Ectodermal cell (in vitro differentiated cells): ENCODE measurements around the gene CACNG7.
"Not testable (repeated sequence)": the region's sequence is repeated elsewhere in the genome, so short reads cannot be mapped to it uniquely, and the experiment has no call there.

ENCODE experiments used
- H3K27ac ChIP-seq: 2 replicates; pipeline ENCODE4 v1.7.0; 2013; ENCODE audit warnings: mild to moderate bottlenecking, low read depth, low read length; ENCODE audit not compliant: insufficient read depth, poor library complexity, severe bottlenecking
- H3K27me3 ChIP-seq: 2 replicates; pipeline ENCODE4 v1.7.0; 2013; ENCODE audit warnings: mild to moderate bottlenecking, low read length; ENCODE audit not compliant: insufficient read depth, control insufficient read depth, poor library complexity, severe bottlenecking
- H3K36me3 ChIP-seq: one replicate; pipeline ENCODE4 v1.7.0; 2013; ENCODE audit warnings: low read length; ENCODE audit not compliant: control insufficient read depth, insufficient read depth
- H3K4me1 ChIP-seq: one replicate; pipeline ENCODE4 v1.7.0; 2013; ENCODE audit warnings: low read length; ENCODE audit not compliant: control insufficient read depth, insufficient read depth
- H3K4me3 ChIP-seq: 2 replicates; pipeline ENCODE4 v1.7.0; 2013; ENCODE audit warnings: low read depth, low read length, control low read depth; ENCODE audit not compliant: insufficient read depth
- H3K9me3 ChIP-seq: 2 replicates; pipeline ENCODE4 v1.7.0; 2013; ENCODE audit warnings: mild to moderate bottlenecking, low read length, moderate library complexity; ENCODE audit not compliant: control insufficient read depth
- WGBS, 2 experiments: methylation state at CpG; one replicate each; pipeline ENCODE4 v1.1.7; 2013; ENCODE audit warnings: missing lambda C conversion rate in 2 of 2; 5-methylcytosine and 5-hydroxymethylcytosine counted together

The CACNG7 gene

GRCh38 chr19:53917356-53917755, 8.3 kb downstream of the CACNG7 start:
- Histone ChIP-seq H3K4me3 (no peak overlapping the region), H3K27me3 (no peaks in the 10 kb centered on the region), H3K27ac (no peak overlapping the region), H3K36me3 (no peaks in the 10 kb centered on the region), H3K4me1 (no peaks in the 10 kb centered on the region), H3K9me3 (no peaks in the 10 kb centered on the region)
- WGBS, 2 experiments, result 92 to 95% methylated on average over 7 of the region's 7 CpGs

- Histone ChIP-seq H3K27me3 (no peaks in the 10 kb centered on the region), H3K36me3 (no peaks in the 10 kb centered on the region), H3K27ac (no peak overlapping the region), H3K9me3 (no peaks in the 10 kb centered on the region), H3K4me1 (no peaks in the 10 kb centered on the region), H3K4me3 (no peak overlapping the region)
- WGBS, 2 experiments, result 33 to 39% methylated on average over 7 to 8 of the region's 8 CpGs
Observed at GRCh38 chr19:53927739-53928138, 18.7 kb downstream of the CACNG7 start.

- Histone ChIP-seq H3K27ac (no peak overlapping the region), H3K4me1 (no peaks in the 10 kb centered on the region), H3K36me3 (no peaks in the 10 kb centered on the region), H3K4me3 (no peak overlapping the region), H3K9me3 (no peaks in the 10 kb centered on the region), H3K27me3 (no peaks in the 10 kb centered on the region)
- WGBS, 2 experiments, result 45 to 50% methylated on average over 6 to 7 of the region's 7 CpGs
Observed at GRCh38 chr19:53936029-53936428, 27.0 kb downstream of the CACNG7 start.

GRCh38 chr19:53942001-53942786, 33.1 kb downstream of the CACNG7 start:
- H3K27me3 ChIP-seq, result peaks cover 18% of the 10 kb centered on the region
- H3K4me3 ChIP-seq, result peak overlapping the region; percentile 22
- no peak overlapping the region for H3K27ac ChIP-seq
- no peaks in the 10 kb centered on the region for H3K36me3 ChIP-seq
- H3K4me1 ChIP-seq, result peaks cover 4% of the 10 kb centered on the region
- 37 to 40% methylated on average over 55 of the region's 55 CpGs for WGBS, 2 experiments
- H3K9me3 ChIP-seq, result no peaks in the 10 kb centered on the region

GRCh38 chr19:53944416-53944815, 35.3 kb downstream of the CACNG7 start:
- 92 to 96% methylated on average over 4 of the region's 4 CpGs for whole genome bisulfite sequencing, 2 experiments
- Histone ChIP-seq H3K4me1 (peaks cover 4% of the 10 kb centered on the region), H3K9me3 (no peaks in the 10 kb centered on the region), H3K27ac (no peak overlapping the region), H3K27me3 (peaks cover 18% of the 10 kb centered on the region), H3K4me3 (no peak overlapping the region), H3K36me3 (no peaks in the 10 kb centered on the region)

- no peak overlapping the region for H3K27ac ChIP-seq
- 91 to 92% methylated on average over 4 of the region's 4 CpGs for WGBS, 2 experiments
- peaks cover 4% of the 10 kb centered on the region for H3K4me1 ChIP-seq
Observed at GRCh38 chr19:53944933-53945332, 35.9 kb downstream of the CACNG7 start.

GRCh38 chr19:53945441-53945840, 36.4 kb downstream of the CACNG7 start:
- Histone ChIP-seq H3K27me3 (peaks cover 18% of the 10 kb centered on the region), H3K27ac (no peak overlapping the region), H3K9me3 (no peaks in the 10 kb centered on the region), H3K36me3 (no peaks in the 10 kb centered on the region), H3K4me3 (peak overlapping the region; percentile 19), H3K4me1 (peaks cover 4% of the 10 kb centered on the region)
- 40 to 45% methylated on average over 9 of the region's 9 CpGs for WGBS, 2 experiments

More at GRCh38 chr19:53944933-53945332, 35.9 kb downstream of the CACNG7 start:
- Histone ChIP-seq H3K9me3 (no peaks in the 10 kb centered on the region), H3K4me3 (no peak overlapping the region), H3K36me3 (no peaks in the 10 kb centered on the region), H3K27me3 (peaks cover 18% of the 10 kb centered on the region)

- H3K27me3 ChIP-seq, result peaks cover 18% of the 10 kb centered on the region
- no peaks in the 10 kb centered on the region for H3K9me3 ChIP-seq
- peak overlapping the region; percentile 19 for H3K4me3 ChIP-seq
- H3K36me3 ChIP-seq, result no peaks in the 10 kb centered on the region
- 88 to 99% methylated on average over 2 of the region's 2 CpGs for WGBS, 2 experiments
- peaks cover 4% of the 10 kb centered on the region for H3K4me1 ChIP-seq
- H3K27ac ChIP-seq, result no peak overlapping the region
Observed at GRCh38 chr19:53945998-53946397, 36.9 kb downstream of the CACNG7 start.

GRCh38 chr19:53947624-53948023, 38.5 kb downstream of the CACNG7 start:
- WGBS, 2 experiments, result 68 to 72% methylated on average over 4 to 5 of the region's 5 CpGs
- Histone ChIP-seq H3K9me3 (no peaks in the 10 kb centered on the region), H3K27ac (no peak overlapping the region), H3K4me3 (no peak overlapping the region), H3K4me1 (peaks cover 4% of the 10 kb centered on the region), H3K36me3 (no peaks in the 10 kb centered on the region), H3K27me3 (peaks cover 15% of the 10 kb centered on the region)

- not testable (repeated sequence) for H3K4me3 ChIP-seq, H3K36me3 ChIP-seq, H3K4me1 ChIP-seq, H3K27me3 ChIP-seq, H3K9me3 ChIP-seq, H3K27ac ChIP-seq
- WGBS, 2 experiments, result 88 to 90% methylated on average over 4 of the region's 5 CpGs
Observed at GRCh38 chr19:53948611-53949010, 39.5 kb downstream of the CACNG7 start.
